HL-60/S4 (cell line): ENCODE results near the gene ARHGEF37.

ENCODE experiments used
- in situ Hi-C: fragments of 300-500 bp; cut with MboI; formaldehyde crosslinking; loops from 2 replicates; pipeline ENCODE4 v1.14.3; 2022; ENCODE audit warnings: low sequenced_read_pairs

Gene ARHGEF37

GRCh38 chr5:149561848-149562247 is 19.4 kb upstream of the ARHGEF37 start:
- in situ Hi-C loops = loop anchor here (10.0 kb wide), 1 partner anchor 107 kb away; no protein-coding TSS in a partner anchor

DNA sequence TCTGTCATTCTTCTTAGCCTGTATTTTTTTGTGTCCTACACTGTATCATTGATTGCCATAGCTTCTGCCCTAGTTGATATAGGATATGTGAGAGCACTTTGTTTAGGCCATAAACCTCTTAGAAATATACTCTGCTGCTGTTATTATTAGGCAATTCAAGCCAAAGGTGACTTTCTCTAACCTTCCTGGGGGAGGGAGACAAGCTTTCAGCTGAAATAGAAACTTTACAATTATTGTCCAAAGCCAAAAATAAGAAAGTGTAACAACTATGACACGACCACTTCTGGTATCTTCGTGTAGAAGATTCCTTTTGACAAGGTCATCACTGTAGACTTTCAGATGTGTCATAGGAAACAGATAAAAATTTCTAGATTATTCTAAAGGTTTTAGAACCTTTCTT is 17.8 kb upstream of the ARHGEF37 start:
- in situ Hi-C loops = loop anchor here (10.0 kb wide), 1 partner anchor 109 kb away; no protein-coding TSS in a partner anchor

DNA sequence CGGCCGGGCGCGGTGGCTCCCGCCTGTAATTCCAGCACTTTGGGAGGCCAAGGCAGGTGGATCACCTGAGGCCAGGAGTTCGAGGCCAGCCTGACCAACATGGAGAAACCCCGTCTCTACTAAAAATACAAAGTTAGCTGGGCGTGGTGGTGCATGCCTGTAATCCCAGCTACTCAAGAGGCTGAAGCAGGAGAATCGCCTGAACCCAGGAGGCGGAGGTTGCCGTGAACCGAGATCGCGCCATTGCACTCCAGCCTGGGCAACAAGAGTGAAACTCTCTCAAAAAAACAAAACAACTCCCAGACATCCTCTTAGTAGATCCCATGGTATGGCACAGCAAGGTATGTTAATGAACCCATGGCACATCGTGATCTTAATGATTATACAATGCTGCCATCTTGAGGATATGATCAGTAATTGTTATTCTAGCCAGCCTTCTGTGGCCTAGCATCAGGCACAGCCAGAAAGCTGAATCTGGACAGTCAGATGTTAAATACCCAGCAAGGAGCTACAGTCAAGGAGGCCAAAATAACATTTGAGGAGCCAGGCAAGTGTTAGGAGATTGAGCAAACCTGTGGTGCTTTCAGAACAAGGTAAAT is 16.7 kb upstream of the ARHGEF37 start:
- in situ Hi-C loops = loop anchor here (10.0 kb wide), 1 partner anchor 110 kb away; no protein-coding TSS in a partner anchor

GRCh38 chr5:149567226-149567625 is 14.1 kb upstream of the ARHGEF37 start:
- in situ Hi-C loops = loop anchor here (10.0 kb wide), 1 partner anchor 112 kb away; no protein-coding TSS in a partner anchor

DNA sequence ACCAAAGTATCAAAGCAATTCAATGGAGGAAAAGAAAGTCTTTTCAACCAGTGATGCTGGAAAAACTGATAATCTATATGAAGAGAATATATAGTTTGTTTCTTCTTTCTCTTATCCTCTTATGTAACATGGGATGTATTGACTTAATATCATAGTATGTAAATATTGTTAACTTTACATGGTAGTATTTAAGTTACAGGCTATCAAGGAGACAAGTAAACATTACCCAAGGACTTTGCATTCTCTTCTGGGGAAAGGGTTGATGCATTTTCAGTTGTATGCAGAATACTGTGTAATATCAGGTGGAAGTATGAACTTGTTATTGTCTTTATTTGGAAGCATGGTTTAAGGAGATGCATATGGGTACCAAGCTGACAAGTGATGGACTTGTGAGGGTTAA is 9.1 kb upstream of the ARHGEF37 start:
- in situ Hi-C loops = no loop called here

DNA sequence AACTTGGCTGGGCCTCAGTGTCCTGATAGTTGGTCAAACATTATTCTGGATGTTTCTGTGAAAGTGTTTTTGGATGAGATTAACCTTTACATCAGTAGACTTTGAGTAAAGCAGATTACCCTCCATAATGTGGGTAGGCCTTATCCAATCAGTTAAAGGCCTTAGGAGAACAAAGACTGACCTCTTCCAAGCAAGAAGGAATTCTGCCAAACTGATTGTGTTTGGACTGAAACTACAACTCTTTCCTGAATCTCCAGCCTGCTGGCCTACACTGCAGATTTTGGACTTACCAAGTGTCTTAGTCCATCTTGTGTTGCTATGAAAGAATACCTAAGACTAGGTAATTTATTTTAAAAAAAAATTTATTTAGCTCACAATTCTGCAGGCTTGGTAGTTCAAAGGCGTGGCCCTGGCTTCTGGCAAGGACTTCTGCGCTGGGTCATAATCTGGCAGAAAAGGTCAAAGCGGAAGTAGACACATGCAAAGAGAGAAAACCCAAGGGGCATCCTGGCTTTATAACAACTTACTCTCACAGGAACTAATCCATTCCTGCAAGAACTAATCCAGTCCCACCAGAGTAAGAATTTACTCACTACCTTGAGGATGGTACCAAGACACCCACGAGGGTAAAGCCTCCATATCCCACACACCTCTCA is 8.6 kb upstream of the ARHGEF37 start:
- in situ Hi-C loops = no loop called here

GRCh38 chr5:149575131-149575530 is 6.2 kb upstream of the ARHGEF37 start:
- in situ Hi-C loops = loop anchor here (25.0 kb wide), 1 partner anchor 438 kb away; the partner anchor contains the start of gene ABLIM3

DNA sequence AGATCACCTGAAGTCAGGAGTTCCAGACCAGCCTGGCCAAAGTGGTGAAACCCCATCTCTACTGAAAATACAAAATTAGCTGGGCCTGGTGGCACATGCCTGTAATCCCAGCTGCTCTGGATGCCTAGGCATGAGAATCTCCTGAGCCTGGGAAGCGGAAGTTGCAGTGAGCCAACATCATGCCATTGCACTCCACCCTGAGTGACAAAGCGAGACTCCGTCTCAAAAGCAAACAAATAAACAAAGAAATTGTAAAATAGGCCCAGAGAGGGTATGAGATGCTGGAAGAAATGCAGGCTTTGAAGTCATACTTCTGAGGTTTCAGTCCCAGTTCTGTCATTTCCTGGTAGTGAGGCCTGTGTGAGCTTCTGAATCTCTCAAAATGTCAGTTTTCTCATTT is 5.3 kb upstream of the ARHGEF37 start:
- in situ Hi-C loops = loop anchor here (25.0 kb wide), 1 partner anchor 439 kb away; the partner anchor contains the start of gene ABLIM3

DNA sequence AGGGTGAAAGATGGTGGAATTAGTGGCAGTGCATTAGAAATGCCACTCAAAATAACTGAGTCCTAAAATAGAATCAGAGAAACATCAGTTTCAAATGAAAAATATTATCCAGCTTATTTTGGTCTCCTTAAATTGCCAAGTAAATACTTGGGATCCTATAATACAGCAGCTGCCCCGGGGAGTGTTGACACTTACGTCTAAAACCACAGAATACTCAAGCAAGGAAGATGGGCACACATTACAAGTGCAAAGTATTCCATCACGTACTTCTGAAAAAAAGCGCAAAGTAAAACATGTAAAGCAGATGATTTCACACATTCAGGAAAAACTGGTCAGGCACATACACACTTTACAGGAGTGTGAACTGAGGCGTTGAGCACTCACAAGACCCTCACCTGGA is 2.4 kb upstream of the ARHGEF37 start:
- in situ Hi-C loops = loop anchor here (25.0 kb wide), 1 partner anchor 442 kb away; the partner anchor contains the start of gene ABLIM3

DNA sequence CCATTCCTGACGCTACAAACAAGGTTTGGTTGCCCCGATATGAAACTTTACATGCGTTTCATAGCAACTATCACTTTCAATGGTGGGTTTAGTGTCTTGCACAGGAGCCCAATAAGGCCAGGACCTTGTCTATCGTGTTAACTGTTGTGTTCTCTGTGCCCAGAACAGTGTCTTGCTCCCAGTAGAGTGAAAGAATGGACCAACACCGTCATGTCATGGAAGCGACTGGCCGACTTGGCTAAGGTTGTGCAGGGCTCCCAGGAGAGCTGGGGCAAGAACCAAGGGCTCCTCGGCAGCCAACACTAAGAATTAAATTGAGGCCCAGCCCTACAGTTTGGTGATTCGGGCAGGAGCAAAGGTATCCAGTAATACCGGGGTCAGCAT is 498 bp upstream of the ARHGEF37 start:
- in situ Hi-C loops = loop anchor here (25.0 kb wide), 1 partner anchor 443 kb away; the partner anchor contains the start of gene ABLIM3

DNA sequence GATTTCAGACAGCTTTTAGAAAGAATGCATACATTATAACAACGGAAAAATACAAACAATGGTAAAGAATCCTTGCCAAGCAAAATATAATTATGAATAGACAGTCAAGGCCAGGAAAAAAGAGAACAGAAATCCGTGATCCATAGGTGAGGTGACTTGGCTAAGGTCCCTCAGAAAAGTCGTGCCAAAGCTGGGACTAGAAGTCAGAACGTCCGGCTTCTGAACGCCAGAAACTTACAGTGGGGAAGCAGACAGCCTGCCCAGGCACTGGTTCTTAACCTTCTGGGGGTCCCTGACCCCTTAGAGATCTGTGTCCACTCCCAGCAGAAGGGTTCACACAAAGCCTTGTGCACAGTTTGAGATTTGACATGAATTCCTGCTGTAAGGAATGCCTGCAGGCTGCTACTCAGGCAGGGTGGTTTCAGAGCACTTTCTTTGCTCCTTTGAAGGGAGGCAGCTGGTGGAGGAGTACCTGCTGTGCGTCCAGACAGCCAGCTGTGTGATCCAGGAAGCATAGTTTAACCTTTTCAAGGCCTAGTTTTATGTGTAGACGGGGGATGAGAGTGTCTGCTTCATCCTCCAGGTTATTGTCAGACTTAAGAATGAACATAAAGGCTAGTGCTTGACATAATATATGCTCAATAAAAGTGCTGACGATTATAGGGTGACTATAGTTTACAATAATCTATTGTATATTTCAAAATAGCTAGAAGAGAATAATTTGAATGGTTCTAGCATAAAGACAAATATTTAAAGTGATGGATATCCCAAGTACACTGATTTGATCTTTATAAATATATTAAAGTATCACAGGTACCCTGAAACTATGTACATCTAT is 852 bp downstream of the ARHGEF37 start:
- in situ Hi-C loops = loop anchor here (25.0 kb wide), 1 partner anchor 445 kb away; the partner anchor contains the start of gene ABLIM3

DNA sequence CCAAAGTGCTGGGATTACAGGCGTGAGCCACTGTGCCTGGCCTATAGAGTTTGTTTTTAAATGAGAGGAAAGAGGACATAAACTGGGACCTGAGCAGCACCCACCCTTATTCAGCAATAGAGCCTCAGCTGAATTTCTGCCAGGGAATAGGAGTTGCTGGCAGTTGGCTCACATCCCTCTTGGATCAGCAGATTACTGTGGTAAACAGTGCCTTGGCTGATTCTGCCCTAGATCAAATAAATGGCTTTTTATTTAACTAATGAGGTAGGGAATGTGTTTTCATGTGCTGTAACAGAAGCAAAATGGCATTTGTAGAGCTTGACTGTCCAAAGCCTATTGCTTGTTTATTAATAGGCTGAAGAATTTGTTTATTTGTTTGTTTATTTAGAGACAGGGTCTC is 2.1 kb downstream of the ARHGEF37 start:
- in situ Hi-C loops = loop anchor here (25.0 kb wide), 1 partner anchor 446 kb away; the partner anchor contains the start of gene ABLIM3

DNA sequence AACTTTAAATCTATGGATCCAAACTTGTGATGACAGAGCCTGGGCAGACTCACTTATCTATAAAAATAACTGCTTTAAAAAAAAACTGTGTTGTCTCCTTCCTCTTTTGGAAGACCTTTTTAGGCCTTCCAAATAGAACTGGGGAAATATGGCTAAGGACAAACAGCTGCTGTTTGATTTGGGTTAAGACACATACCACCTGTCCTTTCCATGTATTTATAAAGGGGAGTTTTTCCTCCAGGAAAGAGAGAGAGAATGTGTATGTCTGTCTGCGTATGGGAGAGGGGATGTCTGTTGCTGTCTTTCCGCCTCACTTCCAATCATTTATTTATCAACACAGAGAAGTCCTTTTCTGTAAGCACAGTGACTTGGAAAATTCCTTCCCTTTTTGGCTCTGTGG is 2.8 kb downstream of the ARHGEF37 start:
- in situ Hi-C loops = loop anchor here (25.0 kb wide), 1 partner anchor 447 kb away; the partner anchor contains the start of gene ABLIM3

DNA sequence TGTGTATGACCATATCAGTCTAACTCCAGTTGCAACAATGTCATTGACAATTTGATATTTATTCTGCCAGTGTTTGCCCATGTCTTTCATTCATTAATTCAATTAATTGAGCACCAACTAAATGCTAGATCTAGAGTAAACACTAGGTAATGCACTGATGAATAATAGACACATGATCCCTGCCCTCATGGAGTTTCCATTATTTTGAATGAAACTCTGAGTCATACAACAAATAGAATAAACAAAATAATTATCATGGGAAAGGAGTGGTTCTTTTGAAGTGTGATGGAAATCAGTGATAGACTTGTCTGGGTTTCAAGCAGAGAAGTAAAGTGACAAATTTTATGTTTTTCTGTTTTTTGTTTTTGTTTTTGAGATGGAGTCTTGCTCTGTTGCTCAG is 4.6 kb downstream of the ARHGEF37 start:
- in situ Hi-C loops = loop anchor here (25.0 kb wide), 1 partner anchor 449 kb away; the partner anchor contains the start of gene ABLIM3

GRCh38 chr5:149586708-149587318 is 5.5 kb downstream of the ARHGEF37 start:
- in situ Hi-C loops = loop anchor here (25.0 kb wide), 1 partner anchor 450 kb away; the partner anchor contains the start of gene ABLIM3

DNA sequence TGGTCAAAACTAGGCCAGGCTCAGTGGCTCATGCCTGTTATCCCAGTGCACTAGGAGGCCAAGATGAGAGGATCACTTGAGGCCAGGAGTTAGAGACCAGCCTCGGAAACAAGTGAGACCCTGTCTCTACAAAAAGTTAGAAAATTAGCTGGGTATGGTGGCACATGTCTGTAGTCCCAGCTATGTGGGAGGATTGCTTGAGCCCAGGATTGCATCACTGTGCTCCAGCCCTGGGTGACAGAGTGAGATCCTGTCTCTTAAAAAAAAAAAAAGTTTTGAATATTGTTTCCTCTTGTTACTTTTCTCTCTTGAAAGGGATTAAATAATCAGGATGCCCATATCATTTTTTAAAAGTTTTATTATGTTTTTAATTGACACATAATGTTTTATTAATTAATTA is 7.6 kb downstream of the ARHGEF37 start:
- in situ Hi-C loops = loop anchor here (25.0 kb wide), 1 partner anchor 452 kb away; the partner anchor contains the start of gene ABLIM3

GRCh38 chr5:149593370-149593769 is 12.1 kb downstream of the ARHGEF37 start:
- in situ Hi-C loops = loop anchor here (25.0 kb wide), 1 partner anchor 456 kb away; the partner anchor contains the start of gene ABLIM3

GRCh38 chr5:149594206-149594895 is 13.1 kb downstream of the ARHGEF37 start:
- in situ Hi-C loops = loop anchor here (25.0 kb wide), 1 partner anchor 457 kb away; the partner anchor contains the start of gene ABLIM3

DNA sequence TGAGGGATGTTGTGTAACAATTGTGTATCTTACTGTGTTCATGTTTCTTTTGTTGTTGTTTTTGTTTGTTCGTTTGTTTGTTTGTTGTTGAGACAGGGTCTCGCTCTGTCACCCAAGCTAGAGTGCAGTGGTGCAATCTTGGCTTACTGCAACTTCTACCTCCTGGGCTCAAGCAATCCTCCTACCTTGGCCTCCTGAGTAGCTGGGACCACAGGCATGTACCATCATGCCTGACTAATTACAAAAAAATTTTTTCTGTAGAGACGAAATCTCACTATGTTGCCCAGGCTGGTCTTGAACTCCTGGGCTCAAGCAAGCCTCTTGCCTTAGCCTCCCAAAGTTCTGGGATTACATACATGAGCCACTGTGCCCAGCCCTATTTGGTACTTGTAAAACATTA is 13.8 kb downstream of the ARHGEF37 start:
- in situ Hi-C loops = loop anchor here (25.0 kb wide), 1 partner anchor 458 kb away; the partner anchor contains the start of gene ABLIM3
